ENCODE results near the gene TMEM126A.
A peak's percentile ranks its signal among the peaks of the same experiment; 100 is the strongest.
"Not testable (repeated sequence)": the region's sequence is repeated elsewhere in the genome, so short reads cannot be mapped to it uniquely, and the experiment has no call there.

The TMEM126A gene

DNA sequence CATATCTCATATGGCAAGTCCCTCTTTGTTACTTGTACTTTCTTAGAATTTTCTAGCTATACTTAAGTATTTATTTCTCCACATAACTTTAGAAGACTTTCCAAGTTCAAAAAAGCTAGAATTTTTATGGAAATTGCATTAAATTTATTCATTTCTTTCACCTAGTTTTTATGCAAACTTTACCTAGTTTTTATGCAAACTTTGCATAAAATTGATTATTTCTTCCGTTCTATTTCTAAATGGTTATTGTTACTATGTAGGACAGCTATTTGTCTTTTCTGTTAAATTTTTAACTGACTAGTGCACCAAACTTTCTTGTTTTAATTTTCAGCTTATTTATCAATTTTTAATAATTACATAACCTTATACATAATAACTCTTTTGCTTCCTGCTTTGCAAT is 20.4 kb downstream of the TMEM126A start:
- no peak overlapping the region for H3K9ac ChIP-seq (ENCODE audit: low read depth in 1 of 2, low read length in 2 of 2)
- H3K4me1 ChIP-seq (ENCODE audit: control insufficient read depth in 2 of 2, insufficient read depth in 2 of 2, low read length in 2 of 2), result peaks cover 4 to 11% of the 10 kb centered on the region in 2 donors
- H3K27ac ChIP-seq (ENCODE audit: low read depth in 2 of 2, low read length in 2 of 2), result no peak overlapping the region
- H3K9me3 ChIP-seq (ENCODE audit: control insufficient read depth in 2 of 2, low read length in 2 of 2), result no peaks in the 10 kb centered on the region
- H3K27me3 ChIP-seq (ENCODE audit: control insufficient read depth in 2 of 2, insufficient read depth in 2 of 2, low read length in 2 of 2), result no peaks in the 10 kb centered on the region
- no peaks in the 10 kb centered on the region for H3K36me3 ChIP-seq (ENCODE audit: control insufficient read depth in 2 of 2, insufficient read depth in 2 of 2, low read length in 2 of 2)
- no peak overlapping the region for H3K4me3 ChIP-seq (ENCODE audit: low read length in 2 of 2)

DNA sequence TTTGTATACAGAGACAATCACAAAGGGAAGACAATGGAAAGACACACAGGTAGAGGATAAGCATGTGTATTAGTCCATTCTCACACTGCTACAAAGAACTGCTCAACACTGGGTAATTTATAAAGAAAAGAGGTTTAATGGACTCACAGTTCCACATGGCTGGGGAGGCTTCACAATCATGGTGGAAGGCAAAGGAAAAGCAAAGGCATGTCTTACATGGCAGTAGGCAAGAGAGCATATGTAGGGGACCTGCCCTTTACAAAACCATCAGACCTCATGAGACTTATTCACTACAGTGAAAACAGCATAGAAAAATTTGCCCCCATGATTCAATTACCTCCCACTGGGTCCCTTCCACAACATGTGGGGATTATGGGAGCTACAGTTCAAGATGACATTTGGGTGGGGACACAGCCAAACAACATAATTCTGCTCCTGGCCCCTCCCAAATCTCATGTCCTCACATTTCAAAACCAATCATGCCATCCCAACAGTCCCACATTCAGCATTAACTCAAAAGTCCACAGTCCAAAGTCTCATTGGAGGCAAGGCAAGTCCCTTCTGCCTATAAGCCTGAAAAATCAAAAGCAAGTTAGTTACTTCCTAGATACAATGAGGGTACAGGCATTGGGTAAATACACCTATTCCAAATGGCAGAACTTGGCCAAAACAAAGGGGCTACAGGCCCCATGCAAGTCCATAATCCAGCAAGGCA is 23.3 kb downstream of the TMEM126A start:
- H3K4me3 ChIP-seq (ENCODE audit: low read length in 2 of 2); H3K4me1 ChIP-seq (ENCODE audit: control insufficient read depth in 2 of 2, insufficient read depth in 2 of 2, low read length in 2 of 2); H3K36me3 ChIP-seq (ENCODE audit: control insufficient read depth in 2 of 2, insufficient read depth in 2 of 2, low read length in 2 of 2); H3K27ac ChIP-seq (ENCODE audit: low read depth in 2 of 2, low read length in 2 of 2); H3K9me3 ChIP-seq (ENCODE audit: control insufficient read depth in 2 of 2, low read length in 2 of 2); H3K27me3 ChIP-seq (ENCODE audit: control insufficient read depth in 2 of 2, insufficient read depth in 2 of 2, low read length in 2 of 2); H3K9ac ChIP-seq (ENCODE audit: low read depth in 1 of 2, low read length in 2 of 2): not testable (repeated sequence)

DNA sequence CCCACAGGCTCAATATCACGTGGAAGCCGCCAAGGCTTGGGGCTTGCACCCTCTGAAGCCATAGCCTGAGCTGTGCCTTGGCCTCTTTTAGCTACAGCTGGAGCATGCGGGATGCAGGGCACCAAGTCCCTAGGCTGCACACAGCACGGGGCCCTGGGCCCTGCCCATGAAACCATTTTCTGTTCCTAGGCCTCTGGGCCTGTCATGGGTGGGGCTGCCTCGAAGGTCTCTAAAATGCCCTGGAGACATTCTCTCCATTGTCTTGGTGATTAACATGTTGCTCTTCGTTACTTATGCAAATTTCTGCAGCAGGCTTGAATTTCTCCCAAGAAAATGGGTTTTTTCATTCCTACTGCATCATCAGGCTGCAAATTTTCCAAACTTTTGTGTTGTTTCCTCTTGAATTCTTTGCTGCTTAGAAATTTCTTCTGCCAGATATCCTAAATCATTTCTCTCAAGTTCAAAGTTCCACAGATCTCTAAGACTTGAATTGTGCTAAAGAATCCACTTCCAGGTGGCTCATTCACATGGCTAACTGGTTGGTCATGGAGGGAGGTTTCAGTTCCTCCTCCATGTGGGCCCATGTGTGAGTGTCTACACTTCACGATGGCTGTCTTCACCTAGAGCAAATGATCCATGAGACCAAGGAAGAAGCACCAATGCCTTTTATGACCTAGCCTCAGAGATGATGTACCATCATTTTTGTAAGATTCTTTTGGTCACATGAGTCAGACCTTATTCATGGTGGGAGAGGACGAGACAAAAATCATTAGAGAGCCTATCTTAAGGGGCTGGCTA is 24.5 kb downstream of the TMEM126A start:
- no peaks in the 10 kb centered on the region for H3K4me1 ChIP-seq (ENCODE audit: control insufficient read depth in 2 of 2, insufficient read depth in 2 of 2, low read length in 2 of 2)
- no peaks in the 10 kb centered on the region for H3K27me3 ChIP-seq (ENCODE audit: control insufficient read depth in 2 of 2, insufficient read depth in 2 of 2, low read length in 2 of 2)
- no peak overlapping the region for H3K4me3 ChIP-seq (ENCODE audit: low read length in 2 of 2)
- no peak overlapping the region for H3K9ac ChIP-seq (ENCODE audit: low read depth in 1 of 2, low read length in 2 of 2)
- no peaks in the 10 kb centered on the region for H3K9me3 ChIP-seq (ENCODE audit: control insufficient read depth in 2 of 2, low read length in 2 of 2)
- H3K36me3 ChIP-seq (ENCODE audit: control insufficient read depth in 2 of 2, insufficient read depth in 2 of 2, low read length in 2 of 2), result no peaks in the 10 kb centered on the region
- H3K27ac ChIP-seq (ENCODE audit: low read depth in 2 of 2, low read length in 2 of 2), result no peak overlapping the region

DNA sequence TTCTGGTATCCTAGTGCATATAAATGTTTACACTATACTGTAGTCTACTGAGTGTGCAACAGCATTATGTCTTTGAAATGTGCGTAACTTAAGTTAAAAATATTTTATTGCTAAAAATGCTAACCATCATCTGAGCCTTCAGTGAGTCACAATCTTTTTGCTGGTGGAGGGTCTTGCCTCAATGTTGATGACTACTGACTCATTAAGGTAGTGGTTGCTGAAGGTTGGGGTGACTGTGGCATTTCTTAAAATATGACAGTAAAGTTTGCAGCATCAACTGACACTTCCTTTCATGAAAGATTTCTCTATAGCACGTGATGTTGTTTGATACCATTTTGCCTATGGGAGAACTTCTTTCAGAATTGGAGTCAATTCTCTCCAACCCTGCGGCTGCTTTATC is 25.6 kb downstream of the TMEM126A start:
- H3K9me3 ChIP-seq (ENCODE audit: control insufficient read depth in 2 of 2, low read length in 2 of 2), result no peaks in the 10 kb centered on the region
- no peak overlapping the region for H3K4me3 ChIP-seq (ENCODE audit: low read length in 2 of 2)
- H3K27me3 ChIP-seq (ENCODE audit: control insufficient read depth in 2 of 2, insufficient read depth in 2 of 2, low read length in 2 of 2), result no peaks in the 10 kb centered on the region
- H3K36me3 ChIP-seq (ENCODE audit: control insufficient read depth in 2 of 2, insufficient read depth in 2 of 2, low read length in 2 of 2), result no peaks in the 10 kb centered on the region
- H3K27ac ChIP-seq (ENCODE audit: low read depth in 2 of 2, low read length in 2 of 2), result no peak overlapping the region
- H3K4me1 ChIP-seq (ENCODE audit: control insufficient read depth in 2 of 2, insufficient read depth in 2 of 2, low read length in 2 of 2), result no peaks in the 10 kb centered on the region
- H3K9ac ChIP-seq (ENCODE audit: low read depth in 1 of 2, low read length in 2 of 2), result no peak overlapping the region

DNA sequence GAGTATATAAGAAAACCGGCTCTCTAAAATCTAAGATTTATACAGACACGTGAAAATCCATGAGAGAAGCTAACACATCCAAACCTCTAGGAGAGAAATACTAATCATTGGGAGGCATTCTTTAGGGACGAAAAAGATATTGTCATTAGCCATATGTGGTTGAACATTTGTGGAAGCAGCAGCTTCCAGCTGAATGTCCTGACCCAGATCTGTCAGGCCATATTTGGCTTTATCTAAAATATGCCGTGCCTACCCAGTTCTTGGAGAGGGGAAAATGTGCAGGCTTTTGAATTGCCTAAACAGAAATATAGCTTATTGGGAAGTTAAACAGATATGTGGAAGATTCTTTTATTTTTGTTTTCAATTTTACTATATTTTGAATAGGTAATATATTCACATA is 31.8 kb downstream of the TMEM126A start:
- H3K4me3 ChIP-seq (ENCODE audit: low read length in 2 of 2), result no peak overlapping the region
- no peaks in the 10 kb centered on the region for H3K27me3 ChIP-seq (ENCODE audit: control insufficient read depth in 2 of 2, insufficient read depth in 2 of 2, low read length in 2 of 2)
- no peaks in the 10 kb centered on the region for H3K4me1 ChIP-seq (ENCODE audit: control insufficient read depth in 2 of 2, insufficient read depth in 2 of 2, low read length in 2 of 2)
- H3K36me3 ChIP-seq (ENCODE audit: control insufficient read depth in 2 of 2, insufficient read depth in 2 of 2, low read length in 2 of 2), result no peaks in the 10 kb centered on the region
- no peak overlapping the region for H3K9ac ChIP-seq (ENCODE audit: low read depth in 1 of 2, low read length in 2 of 2)
- H3K9me3 ChIP-seq (ENCODE audit: control insufficient read depth in 2 of 2, low read length in 2 of 2), result no peaks in the 10 kb centered on the region
- H3K27ac ChIP-seq (ENCODE audit: low read depth in 2 of 2, low read length in 2 of 2), result no peak overlapping the region

DNA sequence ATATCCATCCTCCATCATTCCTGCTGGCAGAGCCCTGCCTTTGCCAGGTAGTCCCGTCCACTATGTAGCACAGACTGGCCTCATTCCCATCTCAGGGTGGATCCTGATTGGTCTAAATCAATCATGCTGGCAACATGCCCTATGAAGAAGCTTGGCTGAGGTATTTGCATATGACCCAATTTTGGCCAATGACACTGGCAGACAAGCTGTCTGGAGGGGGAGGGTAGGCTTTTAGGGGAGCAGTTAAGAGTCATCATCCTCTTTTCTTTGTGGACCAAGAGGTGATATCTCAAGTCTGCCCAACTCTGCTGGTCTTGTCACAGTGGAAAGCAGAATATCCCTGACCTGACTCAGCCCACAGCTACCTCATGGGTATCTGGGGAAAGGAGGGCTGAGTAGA is 33.1 kb downstream of the TMEM126A start:
- Histone ChIP-seq H3K4me1 (ENCODE audit: control insufficient read depth in 2 of 2, insufficient read depth in 2 of 2, low read length in 2 of 2) (no peaks in the 10 kb centered on the region), H3K27ac (ENCODE audit: low read depth in 2 of 2, low read length in 2 of 2) (no peak overlapping the region), H3K9me3 (ENCODE audit: control insufficient read depth in 2 of 2, low read length in 2 of 2) (no peaks in the 10 kb centered on the region), H3K27me3 (ENCODE audit: control insufficient read depth in 2 of 2, insufficient read depth in 2 of 2, low read length in 2 of 2) (no peaks in the 10 kb centered on the region), H3K4me3 (ENCODE audit: low read length in 2 of 2) (no peak overlapping the region), H3K9ac (ENCODE audit: low read depth in 1 of 2, low read length in 2 of 2) (no peak overlapping the region), H3K36me3 (ENCODE audit: control insufficient read depth in 2 of 2, insufficient read depth in 2 of 2, low read length in 2 of 2) (no peaks in the 10 kb centered on the region)

DNA sequence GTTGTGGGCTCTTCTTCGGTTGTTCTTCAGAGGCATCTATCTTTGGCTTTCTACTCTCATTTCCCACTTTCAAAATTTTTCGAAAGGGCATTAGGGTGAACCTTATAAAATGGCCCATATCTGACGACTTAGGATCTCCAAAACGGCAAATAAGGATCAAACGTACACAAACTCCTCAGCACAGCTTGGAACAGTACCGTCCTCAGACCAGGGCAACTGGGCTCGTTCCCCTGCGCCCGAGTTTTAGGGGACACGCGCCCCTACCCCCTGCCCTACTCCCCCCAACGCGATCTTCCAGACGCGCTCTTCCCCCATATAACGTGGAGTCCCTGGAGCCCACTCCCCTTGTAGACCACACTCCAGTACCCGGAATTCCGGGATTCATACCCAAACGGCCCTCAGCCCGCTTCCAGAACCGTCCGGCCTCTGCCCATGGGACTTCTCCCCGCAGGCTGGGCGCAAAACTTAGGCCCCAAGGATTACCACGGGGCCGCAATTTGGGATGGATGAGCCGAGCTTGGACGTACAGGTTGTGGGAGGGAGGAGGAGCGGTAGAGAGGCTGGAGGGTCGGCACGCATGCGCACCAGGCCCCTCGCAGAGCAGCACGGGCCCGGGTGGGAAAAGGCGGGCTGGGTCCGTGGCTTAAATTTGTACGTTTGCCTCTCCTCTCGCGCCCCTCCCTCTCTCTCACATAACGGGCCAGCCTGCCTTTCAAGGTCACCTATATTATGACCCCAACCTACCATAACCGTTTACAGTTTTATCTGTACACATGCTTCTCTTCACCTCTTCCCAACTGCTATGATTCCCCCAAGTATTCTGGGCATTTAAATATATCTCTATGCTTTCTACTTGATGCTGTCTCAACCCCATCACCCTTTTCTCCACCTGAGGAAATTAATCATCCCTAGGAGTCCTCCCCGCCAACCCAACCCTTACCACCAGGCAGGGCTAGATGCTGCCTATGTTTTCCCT is 34.9 kb downstream of the TMEM126A start:
- Histone ChIP-seq H3K9ac (ENCODE audit: low read depth in 1 of 2, low read length in 2 of 2) (peak overlapping the region; percentile 42 to 55), H3K9me3 (ENCODE audit: control insufficient read depth in 2 of 2, low read length in 2 of 2) (no peaks in the 10 kb centered on the region), H3K27me3 (ENCODE audit: control insufficient read depth in 2 of 2, insufficient read depth in 2 of 2, low read length in 2 of 2) (no peaks in the 10 kb centered on the region), H3K4me3 (ENCODE audit: low read length in 2 of 2) (peak overlapping the region; percentile 55 to 65), H3K4me1 (ENCODE audit: control insufficient read depth in 2 of 2, insufficient read depth in 2 of 2, low read length in 2 of 2) (no peaks in the 10 kb centered on the region), H3K36me3 (ENCODE audit: control insufficient read depth in 2 of 2, insufficient read depth in 2 of 2, low read length in 2 of 2) (no peaks in the 10 kb centered on the region), H3K27ac (ENCODE audit: low read depth in 2 of 2, low read length in 2 of 2) (no peak overlapping the region)

DNA sequence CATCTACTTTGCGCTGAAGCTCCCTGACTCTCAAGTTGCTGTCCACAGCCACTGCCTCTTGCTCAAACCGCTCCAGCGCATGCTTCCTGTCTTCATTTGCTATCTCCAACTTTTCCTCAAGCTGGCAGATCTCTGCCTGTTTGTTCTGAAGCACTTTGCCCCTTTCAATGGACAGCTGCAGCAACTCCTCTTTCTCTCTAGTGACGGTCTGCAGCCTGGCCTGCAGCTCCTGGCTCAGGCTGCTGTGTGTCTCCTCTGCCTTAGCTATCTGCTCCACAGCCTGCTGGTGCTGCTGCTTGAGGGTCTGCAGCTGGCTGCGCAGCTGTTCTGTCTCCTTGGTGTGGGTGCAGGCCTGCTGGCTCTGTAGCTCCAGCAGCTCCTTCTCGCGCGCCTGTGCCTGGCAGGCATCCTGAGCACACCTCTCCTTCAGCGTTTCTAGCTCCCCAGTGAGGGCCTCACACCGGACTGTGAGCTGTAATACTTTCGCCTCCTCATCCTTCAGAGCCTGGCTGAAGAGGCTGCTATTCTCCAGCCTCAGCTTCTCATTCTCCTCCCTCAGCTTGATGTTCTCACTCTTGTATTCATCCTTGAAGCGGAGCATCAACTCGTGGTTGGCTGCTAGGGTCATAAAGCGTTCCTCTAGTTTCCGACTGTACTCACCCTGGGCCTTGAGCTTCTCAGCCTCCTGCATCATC is 37.5 kb downstream of the TMEM126A start:
- peak overlapping the region; percentile 6 to 61 for H3K27ac ChIP-seq (ENCODE audit: low read depth in 2 of 2, low read length in 2 of 2)
- H3K36me3 ChIP-seq (ENCODE audit: control insufficient read depth in 2 of 2, insufficient read depth in 2 of 2, low read length in 2 of 2), result peaks cover 1 to 4% of the 10 kb centered on the region in 2 donors
- H3K4me1 ChIP-seq (ENCODE audit: control insufficient read depth in 2 of 2, insufficient read depth in 2 of 2, low read length in 2 of 2), result no peaks in the 10 kb centered on the region
- H3K9ac ChIP-seq (ENCODE audit: low read depth in 1 of 2, low read length in 2 of 2), result no peak overlapping the region
- H3K9me3 ChIP-seq (ENCODE audit: control insufficient read depth in 2 of 2, low read length in 2 of 2), result no peaks in the 10 kb centered on the region
- H3K27me3 ChIP-seq (ENCODE audit: control insufficient read depth in 2 of 2, insufficient read depth in 2 of 2, low read length in 2 of 2), result no peaks in the 10 kb centered on the region
- H3K4me3 ChIP-seq (ENCODE audit: low read length in 2 of 2), result peak overlapping the region; percentile 45 to 63

DNA sequence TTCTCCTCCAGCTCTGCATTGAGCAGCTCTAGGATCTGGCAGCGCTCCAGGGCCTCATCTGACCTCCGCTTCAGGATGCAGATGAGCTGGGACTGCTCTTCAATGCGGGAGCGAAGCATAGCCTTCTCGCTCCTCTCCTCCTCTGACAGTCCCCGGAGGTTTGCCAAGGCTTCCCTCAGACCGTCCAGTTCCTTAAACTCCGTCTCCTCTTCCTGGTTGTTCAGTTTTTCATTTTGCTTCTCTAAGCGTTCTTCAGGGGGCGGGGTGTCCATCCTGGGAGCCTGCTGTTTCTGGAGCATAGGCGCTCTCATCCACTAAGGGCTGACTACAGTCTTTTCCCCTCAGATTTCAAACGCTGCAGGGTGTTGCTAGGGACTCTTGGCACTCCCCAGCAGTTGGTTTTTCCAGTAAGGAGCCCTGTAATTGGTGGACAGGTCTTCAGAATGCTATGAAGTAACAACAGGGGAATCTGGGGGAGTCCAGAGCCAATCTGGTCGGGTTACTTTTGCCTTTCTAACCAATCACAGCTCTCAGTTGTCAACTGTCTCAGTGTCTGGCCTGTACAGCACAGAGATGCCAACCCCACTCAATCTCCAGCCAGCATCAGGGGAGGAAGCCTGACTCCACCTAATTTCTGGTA is 38.2 kb downstream of the TMEM126A start, which contains the start of gene CCDC89:
TSS of gene CCDC89 (minus strand) at position 376 of the 640 bp plus-strand sequence. CDS start at position 311, 65 bp downstream.
- Histone ChIP-seq H3K9ac (ENCODE audit: low read depth in 1 of 2, low read length in 2 of 2) (no peak within 1 kb of the TSS), H3K4me1 (ENCODE audit: control insufficient read depth in 2 of 2, insufficient read depth in 2 of 2, low read length in 2 of 2) (no peaks in the 10 kb centered on the region), H3K27me3 (ENCODE audit: control insufficient read depth in 2 of 2, insufficient read depth in 2 of 2, low read length in 2 of 2) (no peaks in the 10 kb centered on the region), H3K27ac (ENCODE audit: low read depth in 2 of 2, low read length in 2 of 2) (peak within 1 kb of the TSS; percentile 6 to 61), H3K4me3 (ENCODE audit: low read length in 2 of 2) (peak within 1 kb of the TSS; percentile 45 to 63), H3K9me3 (ENCODE audit: control insufficient read depth in 2 of 2, low read length in 2 of 2) (no peaks in the 10 kb centered on the region), H3K36me3 (ENCODE audit: control insufficient read depth in 2 of 2, insufficient read depth in 2 of 2, low read length in 2 of 2) (peaks cover 4 to 5% of the 10 kb centered on the region in 2 donors)

Data from mucosa of rectum (tissue), 2 donors.